ENCODE measurements around the gene TRIP12.

TRIP12 gene

DNA sequence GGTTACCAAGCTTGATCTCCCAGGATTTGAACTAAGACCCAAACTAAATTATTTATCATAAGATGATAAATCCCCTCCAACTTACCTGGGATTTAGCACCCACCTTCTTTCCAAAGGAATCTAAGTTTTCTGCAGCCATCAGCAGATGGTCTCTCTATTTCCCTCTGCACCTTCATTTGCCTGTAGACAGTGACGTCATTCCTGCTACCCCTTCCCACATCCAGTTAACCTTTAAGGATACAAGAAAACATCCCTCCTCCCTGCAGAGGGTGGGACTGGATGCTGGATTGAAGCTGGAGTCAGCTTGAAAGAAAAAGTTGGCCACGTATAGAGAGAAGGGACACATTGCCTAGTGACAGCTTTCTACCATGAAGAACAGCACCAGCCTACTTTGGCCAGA, 203.8 kb downstream of the TRIP12 start:
- no peak overlapping the region for H3K4me3 ChIP-seq (ENCODE audit: low read length)
- no peak for DNase-seq (ENCODE audit: low read depth)
- TF ChIP-seq, protein P1, sequence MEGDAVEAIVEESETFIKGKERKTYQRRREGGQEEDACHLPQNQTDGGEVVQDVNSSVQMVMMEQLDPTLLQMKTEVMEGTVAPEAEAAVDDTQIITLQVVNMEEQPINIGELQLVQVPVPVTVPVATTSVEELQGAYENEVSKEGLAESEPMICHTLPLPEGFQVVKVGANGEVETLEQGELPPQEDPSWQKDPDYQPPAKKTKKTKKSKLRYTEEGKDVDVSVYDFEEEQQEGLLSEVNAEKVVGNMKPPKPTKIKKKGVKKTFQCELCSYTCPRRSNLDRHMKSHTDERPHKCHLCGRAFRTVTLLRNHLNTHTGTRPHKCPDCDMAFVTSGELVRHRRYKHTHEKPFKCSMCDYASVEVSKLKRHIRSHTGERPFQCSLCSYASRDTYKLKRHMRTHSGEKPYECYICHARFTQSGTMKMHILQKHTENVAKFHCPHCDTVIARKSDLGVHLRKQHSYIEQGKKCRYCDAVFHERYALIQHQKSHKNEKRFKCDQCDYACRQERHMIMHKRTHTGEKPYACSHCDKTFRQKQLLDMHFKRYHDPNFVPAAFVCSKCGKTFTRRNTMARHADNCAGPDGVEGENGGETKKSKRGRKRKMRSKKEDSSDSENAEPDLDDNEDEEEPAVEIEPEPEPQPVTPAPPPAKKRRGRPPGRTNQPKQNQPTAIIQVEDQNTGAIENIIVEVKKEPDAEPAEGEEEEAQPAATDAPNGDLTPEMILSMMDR (conservative IDR thresholded peaks at IDR 0.05; ENCODE audit: low read depth, low read length): no peak

DNA sequence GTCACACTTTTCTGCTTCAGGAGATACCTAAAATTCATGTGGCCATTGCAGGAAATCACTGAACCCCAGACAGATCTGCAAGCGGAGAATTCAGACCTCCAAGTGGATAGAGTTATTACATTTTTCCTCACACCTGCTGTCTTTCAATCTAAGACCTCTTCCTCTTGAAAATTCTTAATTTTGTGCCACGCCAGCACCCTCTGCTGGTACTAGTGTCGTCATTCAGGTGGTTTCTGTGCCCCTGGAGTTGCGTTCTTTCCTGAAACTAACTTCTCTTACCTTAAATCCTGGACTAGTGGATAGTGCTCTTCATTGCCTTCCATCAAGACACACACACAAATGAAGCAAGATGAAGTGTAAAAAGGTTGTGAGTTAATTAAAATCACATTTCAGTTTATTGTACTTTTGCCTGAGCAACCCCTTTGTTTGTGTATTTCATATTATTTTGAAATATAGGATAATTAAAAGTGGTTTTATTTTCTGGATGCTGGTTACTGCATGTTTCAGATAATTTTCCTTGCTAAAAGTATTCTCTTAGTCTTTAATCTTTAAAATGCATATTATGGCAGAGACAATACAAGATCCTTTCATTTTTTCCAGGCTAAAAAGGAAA, 205.8 kb downstream of the TRIP12 start:
- TF ChIP-seq, protein P1 (conservative IDR thresholded peaks at IDR 0.05; ENCODE audit: low read depth, low read length): peak; percentile 66
- H3K4me3 ChIP-seq (ENCODE audit: low read length): no peak overlapping the region
- DNase-seq (ENCODE audit: low read depth): no peak

DNA sequence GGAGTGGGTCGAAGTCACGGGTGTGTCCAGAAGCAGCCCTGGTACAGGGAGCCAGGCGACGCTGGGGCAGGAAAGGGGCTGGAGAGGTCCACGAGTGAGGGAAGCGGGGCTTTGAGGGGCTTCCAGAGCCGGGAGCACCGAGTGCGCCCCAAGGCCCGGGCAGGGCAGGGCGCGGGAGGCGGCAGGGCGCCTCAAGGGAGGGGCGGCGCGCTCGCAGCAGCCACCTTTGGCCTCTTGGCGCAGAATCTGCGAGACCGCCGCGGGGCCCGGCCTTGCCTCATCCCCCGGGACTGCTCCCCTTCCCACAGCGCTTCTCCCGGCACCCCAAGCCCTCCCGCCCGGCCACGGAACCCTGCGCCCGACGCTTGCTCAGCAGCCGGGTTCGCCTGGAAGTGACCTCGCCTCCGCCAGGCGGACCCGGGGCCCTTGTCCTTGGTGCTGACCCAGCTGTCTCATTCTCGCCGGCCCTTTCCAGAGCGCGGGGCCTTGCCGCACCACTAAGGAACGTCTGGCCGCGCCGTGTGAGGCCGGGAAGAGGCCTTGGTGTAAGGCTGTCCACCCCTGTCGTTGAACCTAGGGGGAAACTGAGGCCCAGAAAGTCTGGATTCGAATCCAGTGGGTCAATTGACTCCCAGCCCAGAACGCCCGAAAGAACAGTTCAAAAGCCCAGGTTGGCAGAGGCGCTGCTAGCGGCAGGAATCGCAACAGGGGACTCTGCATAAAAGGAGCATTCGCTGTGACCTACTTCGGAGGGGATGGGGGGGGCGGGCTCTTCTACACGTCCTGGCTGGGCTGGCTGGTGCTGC, 206.9 kb downstream of the TRIP12 start:
- DNase-seq (ENCODE audit: low read depth): no peak
- TF ChIP-seq, protein P1 (conservative IDR thresholded peaks at IDR 0.05; ENCODE audit: low read depth, low read length): no peak
- H3K4me3 ChIP-seq (ENCODE audit: low read length): peak overlapping the region; percentile 48

DNA sequence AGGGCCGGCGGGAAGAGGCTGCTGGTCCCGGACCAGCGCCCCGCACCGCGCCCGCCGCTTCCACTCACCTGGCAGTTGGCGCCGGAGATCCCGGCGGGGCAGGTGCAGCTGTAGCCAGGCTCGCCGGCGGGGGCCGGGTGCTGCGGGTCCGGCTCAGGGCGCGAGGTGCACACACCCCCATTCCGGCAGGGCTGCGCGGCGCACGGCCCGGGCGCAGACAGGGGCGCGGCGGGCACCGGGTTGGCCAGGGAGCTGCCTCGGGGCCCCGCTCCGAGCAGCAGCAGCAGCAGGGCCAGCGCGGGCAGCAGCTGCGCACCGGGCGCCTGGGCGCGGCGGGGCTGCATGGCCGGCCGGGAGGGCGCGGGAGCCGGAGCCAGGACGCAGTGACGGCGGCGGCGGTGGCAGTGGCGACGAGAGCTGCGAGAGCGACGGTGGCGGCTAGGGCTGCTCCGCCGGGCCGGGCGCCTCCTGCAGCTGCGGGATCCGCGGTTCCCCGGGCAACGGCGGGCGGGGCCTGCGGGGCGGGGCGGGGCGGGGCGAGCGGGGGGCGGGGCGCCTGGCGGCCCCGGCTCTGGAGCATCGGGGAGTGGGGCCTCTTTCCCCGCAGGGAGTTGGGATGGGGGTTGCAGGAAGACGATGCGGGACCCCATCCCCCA, 207.6 kb downstream of the TRIP12 start, which contains the start of gene DNER:
DNER (minus strand) TSS at position 476 of the 656 bp plus-strand sequence; CDS start at position 344, 132 bp downstream.
- TF ChIP-seq, protein P1 (conservative IDR thresholded peaks at IDR 0.05; ENCODE audit: low read depth, low read length): no peak
- no peak for DNase-seq (ENCODE audit: low read depth)
- peak within 1 kb of the TSS; percentile 48 for H3K4me3 ChIP-seq (ENCODE audit: low read length)

Data from retinal pigment epithelial cell (primary cell).